8988T (cell line): Measurements from ENCODE around the gene OTUD4.
A peak's percentile ranks its signal among the peaks of the same experiment; 100 is the strongest.
"Not testable (repeated sequence)": the region's sequence is repeated elsewhere in the genome, so short reads cannot be mapped to it uniquely, and the experiment has no call there.

Experiments
- DNase-seq: peaks from one replicate; pipeline ENCODE4 v3.0.0; 2011

The OTUD4 gene

GRCh38 chr4:145180298-145181090 is at the start of gene OTUD4:
OTUD4 (minus strand) TSS chr4:145180589; CDS start chr4:145179973, 616 bp downstream.
- peak; percentile 67 for DNase-seq

DNA sequence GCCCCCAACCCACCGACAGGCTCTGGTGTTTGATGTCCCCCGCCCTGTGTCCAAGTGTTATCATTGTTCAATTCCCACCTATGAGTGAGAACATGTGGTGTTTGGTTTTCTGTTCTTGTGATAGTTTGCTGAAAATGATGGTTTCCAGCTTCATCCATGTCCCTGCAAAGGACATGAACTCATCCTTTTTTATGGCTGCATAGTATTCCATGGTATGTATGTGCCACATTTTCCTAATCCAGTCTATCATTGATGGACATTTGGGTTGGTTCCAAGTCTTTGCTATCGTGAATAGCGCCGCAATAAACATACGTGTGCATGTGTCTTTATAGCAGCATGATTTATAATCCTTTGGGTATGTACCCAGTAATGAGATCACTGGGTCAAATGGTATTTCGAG is 42.8 kb upstream of the OTUD4 start:
- not testable (repeated sequence) for DNase-seq

GRCh38 chr4:145221529-145221928 is 41.1 kb upstream of the OTUD4 start:
- DNase-seq = not testable (repeated sequence)

DNA sequence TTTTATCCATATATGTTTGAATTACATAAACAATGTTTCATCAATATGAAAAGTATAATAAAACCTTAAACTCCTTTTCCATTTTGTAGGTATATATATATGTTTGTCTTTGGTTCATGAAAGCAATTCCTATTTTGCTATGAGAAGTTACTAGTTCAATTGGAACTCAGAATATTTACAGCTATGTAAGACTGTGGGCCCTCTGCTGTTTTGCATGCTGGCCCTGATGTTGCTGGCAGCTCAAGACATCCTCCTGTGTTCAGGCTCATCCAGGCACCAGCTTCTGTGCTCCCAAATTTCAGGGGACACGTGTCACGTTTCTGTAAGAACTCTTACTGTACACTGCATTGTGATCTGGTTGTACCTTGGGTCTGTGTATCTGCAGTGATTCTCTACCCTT is 38.7 kb upstream of the OTUD4 start:
- DNase-seq = no peak

- no peak for DNase-seq
Observed at GRCh38 chr4:145218251-145218650, 37.9 kb upstream of the OTUD4 start.

- DNase-seq = no peak
Observed at GRCh38 chr4:145217349-145217748, 37.0 kb upstream of the OTUD4 start.

DNA sequence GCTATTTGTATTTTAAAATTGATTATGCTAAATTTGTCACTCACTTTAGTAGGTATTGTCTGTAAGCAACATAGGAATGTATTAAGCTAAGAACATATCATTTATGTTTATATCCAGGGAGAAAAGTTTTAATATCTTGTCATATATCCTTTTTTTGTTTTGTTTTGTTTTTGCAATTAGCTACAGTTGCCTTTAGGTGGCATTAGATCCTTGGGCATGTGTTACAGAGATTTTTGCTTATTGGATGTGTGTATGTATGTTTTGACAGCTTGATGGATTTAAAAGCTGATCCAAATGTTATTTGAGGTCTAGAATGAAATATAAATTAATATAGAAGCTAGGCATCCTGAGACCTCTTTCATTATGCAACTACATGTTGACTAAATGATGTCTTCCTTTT is 36.1 kb upstream of the OTUD4 start:
- no peak for DNase-seq

DNA sequence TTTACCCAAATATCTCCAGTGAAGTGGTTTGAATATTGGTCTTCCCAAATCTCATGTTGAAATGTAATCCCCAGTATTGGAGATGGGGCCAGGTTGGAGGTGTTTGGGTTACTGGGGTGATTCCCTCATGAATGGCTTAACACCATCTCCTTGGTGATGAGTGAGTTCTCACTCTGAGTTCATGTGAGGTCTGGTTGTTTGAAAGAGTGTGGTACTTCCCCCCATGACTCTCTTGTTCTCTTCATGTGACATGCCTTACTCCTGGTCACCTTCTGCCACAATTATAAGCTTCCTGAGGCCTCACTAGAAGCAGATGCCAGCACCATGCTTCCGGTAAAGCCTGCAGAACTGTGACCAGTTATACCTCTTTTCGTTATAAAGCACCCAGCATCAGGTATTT is 32.9 kb upstream of the OTUD4 start:
- no peak for DNase-seq

DNA sequence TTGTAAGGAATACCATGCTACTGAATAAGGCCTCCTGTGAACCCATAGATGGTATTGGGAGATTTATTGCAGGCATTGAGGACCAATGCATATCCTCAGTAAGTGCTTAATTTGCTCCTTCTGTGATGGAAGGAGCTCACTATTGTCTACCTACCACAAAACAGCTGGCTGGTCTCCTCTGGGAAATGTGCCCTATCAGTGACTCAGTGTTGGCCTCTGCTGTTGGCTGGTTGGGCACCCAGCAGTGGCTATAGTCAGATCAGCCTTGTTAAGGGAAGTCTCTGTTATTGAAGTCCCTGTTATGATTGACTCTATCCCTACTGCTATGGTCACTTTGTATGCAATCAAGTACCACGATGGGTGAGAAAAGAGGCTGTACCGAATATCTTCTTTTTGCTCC is 27.5 kb upstream of the OTUD4 start:
- no peak for DNase-seq

- DNase-seq = no peak
Observed at GRCh38 chr4:145203410-145203809, 23.0 kb upstream of the OTUD4 start.

GRCh38 chr4:145200366-145200765 is 20.0 kb upstream of the OTUD4 start:
- DNase-seq = no peak

DNA sequence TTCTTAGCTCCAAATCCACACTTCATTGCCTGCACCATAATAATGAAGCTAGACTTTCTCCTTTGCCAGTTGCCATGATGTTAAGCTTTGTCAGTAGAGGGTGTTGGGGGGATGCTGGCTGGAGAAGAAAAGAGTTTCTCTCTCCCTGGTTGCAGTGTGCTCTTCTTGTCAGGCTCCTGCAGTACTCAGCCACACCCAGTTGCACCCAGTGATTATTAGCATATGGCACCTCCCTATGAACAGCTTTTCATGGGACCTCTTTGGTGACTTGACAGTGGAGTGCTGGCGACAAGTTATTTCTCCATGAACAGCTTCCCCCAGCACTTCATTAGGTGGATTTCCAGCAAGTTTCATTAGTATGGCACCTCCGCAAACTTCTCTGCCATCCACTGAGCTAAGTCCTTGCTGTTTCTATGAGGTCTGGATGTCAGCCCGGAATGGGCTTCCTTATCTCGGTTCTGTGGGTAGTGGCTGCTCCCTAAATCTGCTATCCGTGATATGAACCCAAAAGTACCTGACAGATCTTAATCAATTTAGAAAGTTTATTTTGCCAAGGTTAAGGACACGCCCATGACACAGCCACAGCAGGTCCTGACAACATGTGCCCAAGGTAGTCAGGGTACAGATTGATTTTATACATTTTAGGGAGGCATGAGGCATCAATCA is 18.8 kb upstream of the OTUD4 start:
- no peak for DNase-seq

DNA sequence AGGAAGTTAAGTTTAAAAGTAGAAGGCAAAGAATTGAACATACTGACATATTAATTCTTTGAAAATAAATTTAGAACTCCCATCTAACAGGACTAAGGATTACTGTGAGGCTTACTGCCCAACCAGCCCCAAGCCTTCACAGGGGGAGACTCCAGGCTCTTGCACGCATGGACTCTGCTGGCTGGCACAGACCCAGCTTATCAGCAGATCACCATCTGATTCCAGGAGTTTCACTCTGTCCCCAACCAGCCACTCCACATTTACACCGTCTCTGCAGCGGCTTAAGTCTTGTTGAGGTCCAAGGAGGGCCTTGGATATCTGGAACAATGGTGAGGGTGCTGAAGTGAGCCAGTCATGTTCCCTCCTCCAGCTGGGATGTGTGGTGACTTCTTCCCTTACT is 16.4 kb upstream of the OTUD4 start:
- no peak for DNase-seq

GRCh38 chr4:145195167-145195952 is 15.0 kb upstream of the OTUD4 start:
- no peak for DNase-seq

- no peak for DNase-seq
Observed at GRCh38 chr4:145189981-145190380, 9.6 kb upstream of the OTUD4 start.

- DNase-seq = no peak
Observed at GRCh38 chr4:145186729-145187128, 6.3 kb upstream of the OTUD4 start.

DNA sequence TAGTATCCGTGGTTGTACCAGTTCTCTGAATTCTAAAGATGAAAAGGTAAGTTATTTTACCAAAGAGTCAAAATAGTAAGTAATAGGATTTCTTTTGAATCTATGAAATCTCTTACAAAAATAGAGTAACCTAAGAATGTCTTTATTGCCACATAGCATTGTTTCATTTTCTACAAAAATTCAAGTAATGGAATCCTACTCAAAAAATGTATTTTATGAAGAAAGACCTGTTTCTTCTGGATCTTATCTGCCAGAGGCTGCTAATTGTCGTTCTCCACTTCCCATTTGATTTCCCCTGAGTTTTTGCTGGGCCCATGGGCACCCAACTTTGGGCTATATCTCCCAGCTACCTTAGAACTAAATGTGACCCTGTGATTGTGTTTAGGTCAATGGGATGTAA is 3.2 kb upstream of the OTUD4 start:
- DNase-seq = no peak

DNA sequence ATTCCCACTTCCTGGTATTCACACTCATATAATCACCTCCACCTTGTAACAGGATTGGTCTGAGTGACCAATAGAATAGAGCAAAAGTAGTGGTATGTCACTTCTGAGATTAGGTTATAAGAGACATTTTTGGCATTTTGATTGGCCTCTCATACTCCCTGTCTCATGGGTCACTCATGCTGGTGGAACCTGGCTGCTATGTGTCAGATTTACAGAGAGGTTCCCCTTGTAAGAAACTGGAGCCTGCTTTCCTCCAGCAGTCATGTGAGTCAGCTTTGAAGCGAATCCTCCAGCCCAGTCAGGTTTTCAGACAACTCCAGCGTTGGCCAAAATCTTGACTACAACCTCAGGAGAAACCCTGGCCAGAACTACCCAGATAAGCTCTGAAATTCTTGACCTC is 2.6 kb upstream of the OTUD4 start:
- DNase-seq = no peak

GRCh38 chr4:145182222-145182621 is 1.8 kb upstream of the OTUD4 start:
- no peak for DNase-seq

GRCh38 chr4:145181091-145181501 is 707 bp upstream of the OTUD4 start:
- DNase-seq = no peak

GRCh38 chr4:145179861-145180297 is 510 bp downstream of the OTUD4 start:
- DNase-seq = not testable (repeated sequence)

GRCh38 chr4:145179281-145179860 is 1.0 kb downstream of the OTUD4 start:
- DNase-seq = no peak

- DNase-seq = no peak
Observed at GRCh38 chr4:145178740-145179280, 1.6 kb downstream of the OTUD4 start.
